GM18951 (cell line): ENCODE results near the gene UGT1A8.

Experiments used
- POLR2A ChIP-seq: IDR thresholded peaks from 4 replicates; pipeline ENCODE4 v1.6.1; 2011; ENCODE audit warnings: mild to moderate bottlenecking; ENCODE audit not compliant: insufficient read length, insufficient read depth; ENCODE audit errors: extremely low read depth
- in situ Hi-C: fragments of 300-500 bp; cut with MboI; formaldehyde crosslinking; loops from one replicate; pipeline ENCODE4 v1.12.0; 2022; ENCODE audit warnings: low sequenced_read_pairs, mixed read lengths, inconsistent platforms; ENCODE audit not compliant: unreplicated experiment

The UGT1A8 gene

GRCh38 chr2:233768076-233768475 is 150.6 kb downstream of the UGT1A8 start:
- no peak for TF ChIP-seq POLR2A
- in situ Hi-C loops, result no loop called here

GRCh38 chr2:233769260-233769659 is 151.8 kb downstream of the UGT1A8 start:
- no peak for TF ChIP-seq POLR2A
- in situ Hi-C loops, result no loop called here

- in situ Hi-C loops, result no loop called here
- no peak for TF ChIP-seq POLR2A
Measured at GRCh38 chr2:233772153-233772552, 154.7 kb downstream of the UGT1A8 start.

- in situ Hi-C loops, result no loop called here
- TF ChIP-seq POLR2A, result no peak
Measured at GRCh38 chr2:233772583-233772982, 155.2 kb downstream of the UGT1A8 start.

- in situ Hi-C loops, result no loop called here
- TF ChIP-seq POLR2A, result no peak
Measured at GRCh38 chr2:233773854-233774253, 156.4 kb downstream of the UGT1A8 start.

- no peak for TF ChIP-seq POLR2A
- in situ Hi-C loops, result no loop called here
Measured at GRCh38 chr2:233775414-233775813, 158.0 kb downstream of the UGT1A8 start.

- in situ Hi-C loops, result no loop called here
- TF ChIP-seq POLR2A, result no peak
Measured at GRCh38 chr2:233778030-233778429, 160.6 kb downstream of the UGT1A8 start, which contains the start of gene MROH2A. Gene MROH2A, plus strand, starts transcription at chr2:233778330. Its CDS starts 1,029 bp downstream, at chr2:233779359.

- in situ Hi-C loops, result no loop called here
- no peak for TF ChIP-seq POLR2A
Measured at GRCh38 chr2:233779722-233780121, 162.3 kb downstream of the UGT1A8 start.

- TF ChIP-seq POLR2A, result no peak
- in situ Hi-C loops, result no loop called here
Measured at GRCh38 chr2:233780771-233781170, 163.3 kb downstream of the UGT1A8 start.

GRCh38 chr2:233789554-233789953 is 172.1 kb downstream of the UGT1A8 start:
- in situ Hi-C loops, result no loop called here
- TF ChIP-seq POLR2A, result no peak

- no peak for TF ChIP-seq POLR2A
- in situ Hi-C loops, result no loop called here
Measured at GRCh38 chr2:233791151-233791882, 173.9 kb downstream of the UGT1A8 start.

- in situ Hi-C loops, result no loop called here
- TF ChIP-seq POLR2A, result no peak
Measured at GRCh38 chr2:233791883-233792329, 174.5 kb downstream of the UGT1A8 start.

GRCh38 chr2:233792720-233793119 is 175.3 kb downstream of the UGT1A8 start:
- in situ Hi-C loops, result no loop called here
- no peak for TF ChIP-seq POLR2A

GRCh38 chr2:233793465-233794127 is 176.2 kb downstream of the UGT1A8 start:
- no peak for TF ChIP-seq POLR2A
- in situ Hi-C loops, result no loop called here

- no peak for TF ChIP-seq POLR2A
- in situ Hi-C loops, result no loop called here
Measured at GRCh38 chr2:233794128-233794658, 176.8 kb downstream of the UGT1A8 start.
